ENCODE measurements around the gene GCC2. TPM values are rescaled to one million over a fixed set of nuclear protein-coding genes. Genes with fewer than 3 reads are reported as not detected.

The GCC2 gene
- polyA plus RNA-seq, 1 of the 3 experiments (the other 2 are of a cell fraction): 4.5 TPM

- TF ChIP-seq, protein P1, sequence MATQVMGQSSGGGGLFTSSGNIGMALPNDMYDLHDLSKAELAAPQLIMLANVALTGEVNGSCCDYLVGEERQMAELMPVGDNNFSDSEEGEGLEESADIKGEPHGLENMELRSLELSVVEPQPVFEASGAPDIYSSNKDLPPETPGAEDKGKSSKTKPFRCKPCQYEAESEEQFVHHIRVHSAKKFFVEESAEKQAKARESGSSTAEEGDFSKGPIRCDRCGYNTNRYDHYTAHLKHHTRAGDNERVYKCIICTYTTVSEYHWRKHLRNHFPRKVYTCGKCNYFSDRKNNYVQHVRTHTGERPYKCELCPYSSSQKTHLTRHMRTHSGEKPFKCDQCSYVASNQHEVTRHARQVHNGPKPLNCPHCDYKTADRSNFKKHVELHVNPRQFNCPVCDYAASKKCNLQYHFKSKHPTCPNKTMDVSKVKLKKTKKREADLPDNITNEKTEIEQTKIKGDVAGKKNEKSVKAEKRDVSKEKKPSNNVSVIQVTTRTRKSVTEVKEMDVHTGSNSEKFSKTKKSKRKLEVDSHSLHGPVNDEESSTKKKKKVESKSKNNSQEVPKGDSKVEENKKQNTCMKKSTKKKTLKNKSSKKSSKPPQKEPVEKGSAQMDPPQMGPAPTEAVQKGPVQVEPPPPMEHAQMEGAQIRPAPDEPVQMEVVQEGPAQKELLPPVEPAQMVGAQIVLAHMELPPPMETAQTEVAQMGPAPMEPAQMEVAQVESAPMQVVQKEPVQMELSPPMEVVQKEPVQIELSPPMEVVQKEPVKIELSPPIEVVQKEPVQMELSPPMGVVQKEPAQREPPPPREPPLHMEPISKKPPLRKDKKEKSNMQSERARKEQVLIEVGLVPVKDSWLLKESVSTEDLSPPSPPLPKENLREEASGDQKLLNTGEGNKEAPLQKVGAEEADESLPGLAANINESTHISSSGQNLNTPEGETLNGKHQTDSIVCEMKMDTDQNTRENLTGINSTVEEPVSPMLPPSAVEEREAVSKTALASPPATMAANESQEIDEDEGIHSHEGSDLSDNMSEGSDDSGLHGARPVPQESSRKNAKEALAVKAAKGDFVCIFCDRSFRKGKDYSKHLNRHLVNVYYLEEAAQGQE (IDR thresholded peaks at IDR 0.05; ENCODE audit: low read depth, low read length): peak; percentile 49; the same call in 1 of the 2 replicates
- TF ChIP-seq PBX3 (IDR thresholded peaks at IDR 0.05): no peak
- TF ChIP-seq RXRA (IDR thresholded peaks at IDR 0.05; ENCODE audit: borderline replicate concordance, low read depth): peak; percentile 7; the same call in 1 of the 2 replicates
- peak; percentile 22; the same call in 1 of the 2 replicates for TF ChIP-seq JUND (IDR thresholded peaks at IDR 0.05)
- peak; percentile 89 for TF ChIP-seq CHD2 (IDR thresholded peaks at IDR 0.05; ENCODE audit: low read length, partially characterized antibody)
- TF ChIP-seq TEAD4 (IDR thresholded peaks at IDR 0.05; ENCODE audit: borderline replicate concordance, insufficient read depth): no peak
- no peak for TF ChIP-seq YY1 (IDR thresholded peaks at IDR 0.05; ENCODE audit: low read depth)
- TF ChIP-seq RCOR1 (IDR thresholded peaks at IDR 0.05; ENCODE audit: low read length): no peak
- TF ChIP-seq GATA2 (CRISPR knock-in tag; IDR thresholded peaks at IDR 0.05): no peak
- TF ChIP-seq NFIC (IDR thresholded peaks at IDR 0.05; ENCODE audit: borderline replicate concordance): no peak
- TF ChIP-seq TAF1 (IDR thresholded peaks at IDR 0.05; ENCODE audit: borderline replicate concordance, low read depth, low read length): peak; percentile 41; the same call in 1 of the 2 replicates
- TF ChIP-seq MEF2A (IDR thresholded peaks at IDR 0.05; ENCODE audit: borderline replicate concordance, low read depth): no peak
- peak; percentile 97 for TF ChIP-seq ELF1 (IDR thresholded peaks at IDR 0.05)
- no peak for TF ChIP-seq RFX5 (IDR thresholded peaks at IDR 0.05; ENCODE audit: low read length)
- no peak; the same call in 1 of the 2 replicates for TF ChIP-seq NRF1 (IDR thresholded peaks at IDR 0.05; ENCODE audit: low read depth, low read length)
- TF ChIP-seq EP300 (IDR thresholded peaks at IDR 0.05; ENCODE audit: borderline replicate concordance in 1 of 2, low read depth in 1 of 2, low read length in 1 of 2): no peak
These were observed at the start of gene GCC2 (continued) for GRCh38 chr2:108448678-108449409.

DNA sequence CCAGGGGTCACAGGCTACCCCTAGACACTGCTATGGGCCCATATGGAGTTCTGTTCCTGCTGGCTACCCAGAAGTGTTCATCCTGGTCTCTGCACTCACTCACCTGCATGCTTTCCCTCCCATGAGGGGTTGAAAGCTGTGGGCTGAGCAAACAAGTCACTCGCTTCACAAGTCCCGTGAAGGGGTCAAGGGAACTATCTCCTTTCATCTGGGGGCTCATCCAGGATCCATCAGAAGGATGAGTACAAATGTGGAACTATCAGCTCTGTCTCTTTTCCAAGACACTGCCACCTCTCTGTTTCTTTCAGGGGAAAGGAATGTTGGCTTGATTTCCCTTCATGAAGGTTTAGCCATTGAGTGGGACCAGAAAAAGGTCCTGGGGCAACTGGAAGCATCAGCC lies 49.5 kb upstream of the GCC2 start:
- Histone ChIP-seq H3K27me3 (ENCODE audit: insufficient read depth) (no peaks in the 10 kb centered on the region), H3K9ac (no peak overlapping the region), H3K79me2 (ENCODE audit: insufficient read depth) (no peaks in the 10 kb centered on the region), H3F3A (replicated peaks; ENCODE audit: insufficient read depth) (no peaks in the 10 kb centered on the region), H3K4me1 (ENCODE audit: control insufficient read depth in 1 of 2, insufficient read depth in 2 of 2, low read depth in 1 of 2, low read length in 1 of 2) (no peaks in the 10 kb centered on the region), H3K9me3 (no peaks in the 10 kb centered on the region), H3K27ac (ENCODE audit: low read depth in 2 of 2, low read length in 1 of 2) (no peak overlapping the region), H2AFZ (ENCODE audit: low read depth) (no peak overlapping the region), H3K4me3 (ENCODE audit: low read depth in 2 of 2, low read length in 1 of 2) (no peak overlapping the region), H3K4me2 (no peak overlapping the region), H3K9me2 (no peaks in the 10 kb centered on the region), H3K36me3 (replicated peaks in 1 of 2; ENCODE audit: control insufficient read depth in 1 of 2, insufficient read depth in 2 of 2, low read length in 1 of 2) (no peaks in the 10 kb centered on the region), H4K20me1 (ENCODE audit: insufficient read depth) (no peaks in the 10 kb centered on the region)
- TF ChIP-seq, protein P2, sequence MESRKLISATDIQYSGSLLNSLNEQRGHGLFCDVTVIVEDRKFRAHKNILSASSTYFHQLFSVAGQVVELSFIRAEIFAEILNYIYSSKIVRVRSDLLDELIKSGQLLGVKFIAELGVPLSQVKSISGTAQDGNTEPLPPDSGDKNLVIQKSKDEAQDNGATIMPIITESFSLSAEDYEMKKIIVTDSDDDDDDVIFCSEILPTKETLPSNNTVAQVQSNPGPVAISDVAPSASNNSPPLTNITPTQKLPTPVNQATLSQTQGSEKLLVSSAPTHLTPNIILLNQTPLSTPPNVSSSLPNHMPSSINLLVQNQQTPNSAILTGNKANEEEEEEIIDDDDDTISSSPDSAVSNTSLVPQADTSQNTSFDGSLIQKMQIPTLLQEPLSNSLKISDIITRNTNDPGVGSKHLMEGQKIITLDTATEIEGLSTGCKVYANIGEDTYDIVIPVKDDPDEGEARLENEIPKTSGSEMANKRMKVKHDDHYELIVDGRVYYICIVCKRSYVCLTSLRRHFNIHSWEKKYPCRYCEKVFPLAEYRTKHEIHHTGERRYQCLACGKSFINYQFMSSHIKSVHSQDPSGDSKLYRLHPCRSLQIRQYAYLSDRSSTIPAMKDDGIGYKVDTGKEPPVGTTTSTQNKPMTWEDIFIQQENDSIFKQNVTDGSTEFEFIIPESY (IDR thresholded peaks at IDR 0.05; ENCODE audit: borderline replicate concordance, low read depth): no peak
- TF ChIP-seq SMC3 (IDR thresholded peaks at IDR 0.05; ENCODE audit: low read depth, low read length) (no peak), RFX5 (IDR thresholded peaks at IDR 0.05; ENCODE audit: low read length) (no peak), CTCF (IDR thresholded peaks at IDR 0.05) (no peak), FOXJ3 (CRISPR knock-in tag; IDR thresholded peaks at IDR 0.05) (no peak)
- ChIA-PET CTCF (interaction anchor here (1.2 kb wide), 1 partner anchor 237 kb away, joined by 3 read pairs; no protein-coding TSS in a partner anchor), POLR2A (no interaction called here)
- 40% methylated on average over 2 of the region's 2 CpGs for WGBS (ENCODE audit: low lambda C conversion rate)
- no peak for DNase-seq

All from SK-N-SH (cell line).